ENCODE measurements around the gene TJP1.
A peak's percentile ranks its signal among the peaks of the same experiment; 100 is the strongest.

Gene TJP1

DNA sequence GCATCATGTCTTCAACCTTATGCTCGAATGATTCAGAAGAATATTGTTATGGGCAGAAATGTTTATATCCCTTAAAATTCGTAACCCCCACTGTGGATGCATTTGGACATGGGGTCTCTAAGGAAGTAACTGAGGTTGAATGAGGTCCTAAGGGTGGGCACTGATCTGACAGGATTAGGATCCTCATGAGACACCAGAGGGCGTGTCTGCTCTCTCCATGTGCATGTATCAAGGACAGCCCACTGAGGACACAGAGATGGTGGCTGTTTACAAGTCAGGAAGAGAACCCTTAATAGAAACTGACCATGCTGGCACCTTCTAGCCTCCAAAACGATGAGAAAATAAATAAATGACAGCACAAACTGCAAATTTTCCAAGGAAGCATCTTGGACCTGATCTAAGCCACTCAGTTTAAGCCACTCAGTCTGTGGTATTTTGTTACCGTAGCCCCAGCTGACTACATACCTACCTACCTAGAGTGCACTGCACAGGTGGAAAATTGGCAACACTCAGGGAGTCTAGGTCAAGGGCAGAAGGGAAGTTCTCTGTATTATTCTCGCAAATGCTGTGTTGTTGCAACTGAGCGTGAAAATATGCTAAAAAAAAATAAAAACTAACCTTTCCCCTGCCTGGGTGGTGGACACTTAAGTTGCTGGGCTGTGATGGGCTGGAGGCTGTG lies 126.6 kb downstream of the TJP1 start:
- H3K4me1 ChIP-seq (ENCODE audit: control insufficient read depth, low read depth, low read length) = no peaks in the 10 kb centered on the region
- no CpG with 5 or more reads among the region's 7 CpGs for WGBS (ENCODE audit: extremely low coverage, insufficient coverage, low lambda C conversion rate)
- no peak overlapping the region for H2BK120ac ChIP-seq (ENCODE audit: low read depth, low read length)

GRCh38 chr15:29693225-29693624 lies 129.0 kb downstream of the TJP1 start:
- no peak overlapping the region for H3K4ac ChIP-seq (ENCODE audit: low read depth, low read length)
- H2BK15ac ChIP-seq (replicated peaks; ENCODE audit: low read depth) = no peak overlapping the region
- WGBS (ENCODE audit: extremely low coverage, insufficient coverage, low lambda C conversion rate) = no CpG with 5 or more reads among the region's 7 CpGs
- H3K18ac ChIP-seq (ENCODE audit: low read length) = no peak overlapping the region
- no peaks in the 10 kb centered on the region for H3K27me3 ChIP-seq (ENCODE audit: insufficient read depth, low read length, poor library complexity)
- H4K5ac ChIP-seq (ENCODE audit: low read length) = no peak overlapping the region
- no peaks in the 10 kb centered on the region for H3K4me1 ChIP-seq (ENCODE audit: control insufficient read depth, low read depth, low read length)
- H3K27ac ChIP-seq (ENCODE audit: low read depth, low read length) = no peak overlapping the region
- H3K4me2 ChIP-seq (ENCODE audit: low read length) = no peak overlapping the region
- H2AK5ac ChIP-seq (ENCODE audit: low read length) = no peak overlapping the region
- no peak overlapping the region for H4K8ac ChIP-seq (ENCODE audit: low read depth, low read length)
- H3K4me3 ChIP-seq (ENCODE audit: low read length) = no peak overlapping the region
- DNase-seq = no peak
- no peak overlapping the region for H2BK120ac ChIP-seq (ENCODE audit: low read depth, low read length)
- H3K79me2 ChIP-seq (ENCODE audit: control insufficient read depth, insufficient read depth, low read length) = no peaks in the 10 kb centered on the region
- no peak overlapping the region for H3K56ac ChIP-seq (ENCODE audit: low read length)
- no peak overlapping the region for H3K9ac ChIP-seq (ENCODE audit: low read length)
- H3K23ac ChIP-seq (ENCODE audit: low read length) = no peak overlapping the region
- no peaks in the 10 kb centered on the region for H3K36me3 ChIP-seq (ENCODE audit: control insufficient read depth, insufficient read depth, low read length)
- H3K79me1 ChIP-seq (ENCODE audit: low read length) = no peaks in the 10 kb centered on the region
- H2BK5ac ChIP-seq (ENCODE audit: low read length) = no peak overlapping the region

More for the DNA sequence above, 126.6 kb downstream of the TJP1 start:
- no peak overlapping the region for H2BK5ac ChIP-seq (ENCODE audit: low read length)
- H3K79me2 ChIP-seq (ENCODE audit: control insufficient read depth, insufficient read depth, low read length) = no peaks in the 10 kb centered on the region
- no peak overlapping the region for H3K4ac ChIP-seq (ENCODE audit: low read depth, low read length)
- H3K4me2 ChIP-seq (ENCODE audit: low read length) = no peak overlapping the region
- no peak overlapping the region for H2AK5ac ChIP-seq (ENCODE audit: low read length)
- no peaks in the 10 kb centered on the region for H3K79me1 ChIP-seq (ENCODE audit: low read length)
- no peak overlapping the region for H2BK15ac ChIP-seq (replicated peaks; ENCODE audit: low read depth)
- H4K8ac ChIP-seq (ENCODE audit: low read depth, low read length) = no peak overlapping the region
- H3K4me3 ChIP-seq (ENCODE audit: low read length) = no peak overlapping the region
- H3K36me3 ChIP-seq (ENCODE audit: control insufficient read depth, insufficient read depth, low read length) = no peaks in the 10 kb centered on the region
- DNase-seq = peak; percentile 62
- H3K56ac ChIP-seq (ENCODE audit: low read length) = no peak overlapping the region
- H3K18ac ChIP-seq (ENCODE audit: low read length) = no peak overlapping the region
- H3K27ac ChIP-seq (ENCODE audit: low read depth, low read length) = no peak overlapping the region
- no peak overlapping the region for H3K23ac ChIP-seq (ENCODE audit: low read length)
- no peak overlapping the region for H4K5ac ChIP-seq (ENCODE audit: low read length)
- H3K27me3 ChIP-seq (ENCODE audit: insufficient read depth, low read length, poor library complexity) = no peaks in the 10 kb centered on the region
- no peak overlapping the region for H3K9ac ChIP-seq (ENCODE audit: low read length)

DNA sequence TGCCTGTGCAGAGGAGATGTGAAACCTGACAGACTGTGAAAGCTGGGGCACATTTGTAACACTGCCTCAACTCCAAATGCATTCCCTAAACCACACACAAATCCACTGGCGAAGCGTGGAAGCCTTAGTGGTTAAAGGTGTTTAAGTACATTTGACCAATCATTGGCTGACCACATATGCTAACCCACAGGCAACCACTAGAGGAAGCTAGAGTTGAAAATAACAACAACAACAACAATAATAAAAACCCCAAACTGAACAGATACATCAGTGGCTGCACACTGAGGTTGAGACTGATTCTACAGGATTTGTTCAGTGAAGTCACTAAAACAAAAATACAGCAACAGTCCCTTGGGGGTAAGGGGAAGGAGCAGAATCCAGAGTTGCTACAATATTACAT lies 129.7 kb downstream of the TJP1 start:
- Histone ChIP-seq H4K8ac (ENCODE audit: low read depth, low read length) (no peak overlapping the region), H3K56ac (ENCODE audit: low read length) (no peak overlapping the region), H3K79me1 (ENCODE audit: low read length) (no peaks in the 10 kb centered on the region), H3K36me3 (ENCODE audit: control insufficient read depth, insufficient read depth, low read length) (no peaks in the 10 kb centered on the region), H2BK120ac (ENCODE audit: low read depth, low read length) (no peak overlapping the region), H2BK15ac (replicated peaks; ENCODE audit: low read depth) (no peak overlapping the region), H3K23ac (ENCODE audit: low read length) (no peak overlapping the region), H3K9ac (ENCODE audit: low read length) (no peak overlapping the region), H2AK5ac (ENCODE audit: low read length) (no peak overlapping the region), H4K5ac (ENCODE audit: low read length) (no peak overlapping the region), H2BK5ac (ENCODE audit: low read length) (no peak overlapping the region), H3K4me3 (ENCODE audit: low read length) (no peak overlapping the region), H3K4me2 (ENCODE audit: low read length) (no peak overlapping the region), H3K27ac (ENCODE audit: low read depth, low read length) (no peak overlapping the region), H3K27me3 (ENCODE audit: insufficient read depth, low read length, poor library complexity) (no peaks in the 10 kb centered on the region), H3K4me1 (ENCODE audit: control insufficient read depth, low read depth, low read length) (no peaks in the 10 kb centered on the region), H3K79me2 (ENCODE audit: control insufficient read depth, insufficient read depth, low read length) (no peaks in the 10 kb centered on the region), H3K4ac (ENCODE audit: low read depth, low read length) (no peak overlapping the region), H3K18ac (ENCODE audit: low read length) (no peak overlapping the region)
- no CpG with 5 or more reads among the region's 2 CpGs for WGBS (ENCODE audit: extremely low coverage, insufficient coverage, low lambda C conversion rate)
- DNase-seq = peak; percentile 30

GRCh38 chr15:29690765-29691475 lies 131.3 kb downstream of the TJP1 start:
- no peak overlapping the region for H3K4me2 ChIP-seq (ENCODE audit: low read length)
- no peaks in the 10 kb centered on the region for H3K27me3 ChIP-seq (ENCODE audit: insufficient read depth, low read length, poor library complexity)
- H3K79me2 ChIP-seq (ENCODE audit: control insufficient read depth, insufficient read depth, low read length) = no peaks in the 10 kb centered on the region
- WGBS (ENCODE audit: extremely low coverage, insufficient coverage, low lambda C conversion rate) = no CpG with 5 or more reads among the region's 7 CpGs
- H2AK5ac ChIP-seq (ENCODE audit: low read length) = no peak overlapping the region
- no peak overlapping the region for H2BK15ac ChIP-seq (replicated peaks; ENCODE audit: low read depth)
- no peak overlapping the region for H3K18ac ChIP-seq (ENCODE audit: low read length)
- H2BK120ac ChIP-seq (ENCODE audit: low read depth, low read length) = no peak overlapping the region
- no peak overlapping the region for H3K9ac ChIP-seq (ENCODE audit: low read length)
- H3K23ac ChIP-seq (ENCODE audit: low read length) = no peak overlapping the region
- H3K36me3 ChIP-seq (ENCODE audit: control insufficient read depth, insufficient read depth, low read length) = no peaks in the 10 kb centered on the region
- no peak overlapping the region for H3K4ac ChIP-seq (ENCODE audit: low read depth, low read length)
- DNase-seq = no peak
- no peaks in the 10 kb centered on the region for H3K79me1 ChIP-seq (ENCODE audit: low read length)
- H2BK5ac ChIP-seq (ENCODE audit: low read length) = no peak overlapping the region
- no peak overlapping the region for H4K8ac ChIP-seq (ENCODE audit: low read depth, low read length)
- H4K5ac ChIP-seq (ENCODE audit: low read length) = no peak overlapping the region
- no peak overlapping the region for H3K27ac ChIP-seq (ENCODE audit: low read depth, low read length)
- no peaks in the 10 kb centered on the region for H3K4me1 ChIP-seq (ENCODE audit: control insufficient read depth, low read depth, low read length)
- H3K4me3 ChIP-seq (ENCODE audit: low read length) = no peak overlapping the region
- no peak overlapping the region for H3K56ac ChIP-seq (ENCODE audit: low read length)

DNA sequence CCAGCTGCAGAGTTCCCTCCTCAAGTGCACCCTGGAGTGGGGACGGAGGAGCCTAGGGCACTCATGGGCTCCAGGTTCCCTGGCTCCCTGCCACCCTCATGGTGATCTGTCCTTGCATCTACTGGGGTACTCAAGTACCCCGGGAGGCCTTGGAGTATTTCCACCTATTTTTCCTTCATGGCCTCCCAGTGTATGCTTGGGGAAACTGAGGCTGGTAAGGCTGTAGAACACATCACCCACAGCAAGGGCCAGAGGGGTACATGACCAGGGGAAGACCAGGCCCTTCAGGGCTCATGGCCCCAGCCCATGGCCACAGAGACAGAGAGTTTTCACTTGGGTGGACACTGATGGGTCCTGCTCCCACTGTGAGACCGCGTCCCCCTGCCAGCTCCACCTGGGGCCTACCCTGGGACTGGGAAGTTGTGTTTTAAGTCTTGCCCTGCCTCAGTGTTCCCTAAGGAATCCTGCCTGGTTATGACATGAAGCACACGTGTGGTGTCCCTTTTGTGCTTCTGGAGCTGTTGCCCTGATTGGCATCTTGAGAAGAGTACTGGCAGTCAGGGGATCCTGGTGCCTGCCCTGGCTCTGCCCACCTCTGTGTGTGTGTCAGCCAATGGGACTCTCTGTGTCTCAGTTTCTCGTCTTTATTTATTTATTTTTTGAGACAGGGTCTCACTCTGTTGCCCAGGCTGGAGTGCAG lies 132.8 kb downstream of the TJP1 start:
- no peak for DNase-seq
- Histone ChIP-seq H3K4me3 (ENCODE audit: low read length) (no peak overlapping the region), H4K8ac (ENCODE audit: low read depth, low read length) (no peak overlapping the region), H2BK15ac (replicated peaks; ENCODE audit: low read depth) (no peak overlapping the region), H3K4me1 (ENCODE audit: control insufficient read depth, low read depth, low read length) (no peaks in the 10 kb centered on the region), H3K4me2 (ENCODE audit: low read length) (no peak overlapping the region), H2AK5ac (ENCODE audit: low read length) (no peak overlapping the region), H2BK120ac (ENCODE audit: low read depth, low read length) (no peak overlapping the region), H4K5ac (ENCODE audit: low read length) (no peak overlapping the region), H2BK5ac (ENCODE audit: low read length) (no peak overlapping the region), H3K79me2 (ENCODE audit: control insufficient read depth, insufficient read depth, low read length) (no peaks in the 10 kb centered on the region), H3K23ac (ENCODE audit: low read length) (no peak overlapping the region), H3K36me3 (ENCODE audit: control insufficient read depth, insufficient read depth, low read length) (no peaks in the 10 kb centered on the region), H3K27me3 (ENCODE audit: insufficient read depth, low read length, poor library complexity) (no peaks in the 10 kb centered on the region), H3K18ac (ENCODE audit: low read length) (no peak overlapping the region), H3K9ac (ENCODE audit: low read length) (no peak overlapping the region), H3K4ac (ENCODE audit: low read depth, low read length) (no peak overlapping the region), H3K27ac (ENCODE audit: low read depth, low read length) (no peak overlapping the region), H3K79me1 (ENCODE audit: low read length) (no peaks in the 10 kb centered on the region), H3K56ac (ENCODE audit: low read length) (no peak overlapping the region)
- no CpG with 5 or more reads among the region's 6 CpGs for WGBS (ENCODE audit: extremely low coverage, insufficient coverage, low lambda C conversion rate)

Data from mesendoderm (in vitro differentiated cells).